ENCODE measurements around the gene SORCS2. TPM values are rescaled to one million over a fixed set of nuclear protein-coding genes. Genes with fewer than 3 reads are reported as not detected.
A peak's percentile ranks its signal among the peaks of the same experiment; 100 is the strongest.

The SORCS2 gene
- polyA plus RNA-seq, 3 donors, result 0.46 to 0.55 TPM; not detected in 1

GRCh38 chr4:7768736-7769135, 576.4 kb downstream of the SORCS2 start:
- Histone ChIP-seq H3K4me1 (ENCODE audit: control insufficient read depth in 1 of 2, insufficient read depth in 2 of 2, low read length in 2 of 2) (no peaks in the 10 kb centered on the region), H3K36me3 (replicated peaks in 1 of 2; ENCODE audit: control insufficient read depth in 1 of 2, insufficient read depth in 2 of 2, low read length in 2 of 2) (no peaks in the 10 kb centered on the region), H3K79me2 (ENCODE audit: insufficient read depth, low read length) (no peaks in the 10 kb centered on the region), H3K4me3 (replicated peaks in 1 of 3; ENCODE audit: low read depth in 2 of 3, low read length in 3 of 3) (no peak overlapping the region), H3K4me2 (replicated peaks; ENCODE audit: extremely low read depth, low read length, poor library complexity, severe bottlenecking) (no peak overlapping the region), H2AFZ (ENCODE audit: insufficient read depth, low read depth, low read length, poor library complexity, severe bottlenecking) (no peak overlapping the region), H3K9me3 (replicated peaks in 1 of 2; ENCODE audit: control insufficient read depth in 1 of 2, insufficient read depth in 1 of 2, low read length in 2 of 2) (no peaks in the 10 kb centered on the region), H3K27ac (ENCODE audit: low read depth in 1 of 2, low read length in 2 of 2) (no peak overlapping the region), H4K20me1 (ENCODE audit: insufficient read depth, low read length) (no peaks in the 10 kb centered on the region), H3K9ac (ENCODE audit: insufficient read depth, low read length, poor library complexity, severe bottlenecking) (no peak overlapping the region), H3K27me3 (ENCODE audit: control insufficient read depth in 2 of 2, insufficient read depth in 2 of 2, low read length in 2 of 2) (no peaks in the 10 kb centered on the region)
- peaks cover 0 to 6% (median 0%) of the 10 kb centered on the region in 7 donors for H3K9me3 Mint-ChIP-seq
- no peaks in the 10 kb centered on the region for H3K4me1 Mint-ChIP-seq
- H3K27me3 Mint-ChIP-seq (ENCODE audit: low read depth in 3 of 3), result peaks cover 5 to 16% (median 11%) of the 10 kb centered on the region in 3 donors
- DNase-seq, result no peak
- 91% methylated on average over 15 of the region's 16 CpGs for WGBS (ENCODE audit: insufficient coverage)
- no peak overlapping the region for H3K4me3 Mint-ChIP-seq
- peak overlapping the region in 1 of 7 donors; percentile 23 for H3K27ac Mint-ChIP-seq
- H3K36me3 Mint-ChIP-seq, result peaks cover 0 to 38% of the 10 kb centered on the region in 2 donors
- intact Hi-C loops (cut with micrococcal nuclease), result no loop called here
- TF ChIP-seq, protein P1, sequence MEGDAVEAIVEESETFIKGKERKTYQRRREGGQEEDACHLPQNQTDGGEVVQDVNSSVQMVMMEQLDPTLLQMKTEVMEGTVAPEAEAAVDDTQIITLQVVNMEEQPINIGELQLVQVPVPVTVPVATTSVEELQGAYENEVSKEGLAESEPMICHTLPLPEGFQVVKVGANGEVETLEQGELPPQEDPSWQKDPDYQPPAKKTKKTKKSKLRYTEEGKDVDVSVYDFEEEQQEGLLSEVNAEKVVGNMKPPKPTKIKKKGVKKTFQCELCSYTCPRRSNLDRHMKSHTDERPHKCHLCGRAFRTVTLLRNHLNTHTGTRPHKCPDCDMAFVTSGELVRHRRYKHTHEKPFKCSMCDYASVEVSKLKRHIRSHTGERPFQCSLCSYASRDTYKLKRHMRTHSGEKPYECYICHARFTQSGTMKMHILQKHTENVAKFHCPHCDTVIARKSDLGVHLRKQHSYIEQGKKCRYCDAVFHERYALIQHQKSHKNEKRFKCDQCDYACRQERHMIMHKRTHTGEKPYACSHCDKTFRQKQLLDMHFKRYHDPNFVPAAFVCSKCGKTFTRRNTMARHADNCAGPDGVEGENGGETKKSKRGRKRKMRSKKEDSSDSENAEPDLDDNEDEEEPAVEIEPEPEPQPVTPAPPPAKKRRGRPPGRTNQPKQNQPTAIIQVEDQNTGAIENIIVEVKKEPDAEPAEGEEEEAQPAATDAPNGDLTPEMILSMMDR (IDR thresholded peaks at IDR 0.05), result no peak

DNA sequence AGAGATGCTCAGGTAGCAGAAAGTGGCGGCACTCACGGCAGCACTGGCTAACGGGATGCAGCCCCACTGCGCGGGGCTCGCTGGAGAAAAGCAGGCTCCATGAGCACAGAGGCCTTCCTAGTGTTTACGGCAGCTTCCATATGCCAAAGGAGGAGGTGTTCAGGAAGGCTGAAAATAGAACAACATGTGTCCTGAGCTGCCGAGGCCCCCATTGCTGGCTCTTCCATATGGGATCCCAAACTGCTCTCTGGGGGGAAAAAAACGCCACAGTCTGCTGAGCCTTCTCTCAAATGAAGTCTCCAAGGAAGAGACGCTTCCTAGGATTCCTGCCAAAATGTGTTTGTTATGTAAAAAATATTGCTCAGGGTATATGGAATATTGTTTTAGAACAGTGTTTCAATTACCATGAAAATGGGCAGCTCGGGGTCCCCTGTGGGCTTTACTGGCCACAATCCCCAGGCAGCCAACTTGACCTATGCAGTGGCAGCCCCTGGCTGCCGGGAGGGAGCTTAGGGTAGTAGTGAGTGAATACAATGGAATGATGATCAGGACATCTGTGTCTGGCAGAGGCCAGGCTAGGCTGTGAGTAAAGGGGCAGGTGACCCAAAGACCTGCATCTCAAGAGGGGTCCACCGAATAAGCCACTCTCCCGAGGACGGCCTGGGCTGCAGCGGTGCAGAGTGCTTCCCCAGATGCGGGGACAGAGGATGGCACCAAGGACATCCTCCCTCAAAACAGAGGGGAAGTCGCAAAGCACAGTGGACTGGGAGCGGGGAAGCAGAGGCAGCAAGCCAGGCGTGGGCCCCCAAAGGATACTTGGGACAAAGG, 577.3 kb downstream of the SORCS2 start:
- TF ChIP-seq, protein P1 (IDR thresholded peaks at IDR 0.05), result no peak
- Histone ChIP-seq H3K36me3 (replicated peaks in 1 of 2; ENCODE audit: control insufficient read depth in 1 of 2, insufficient read depth in 2 of 2, low read length in 2 of 2) (peaks cover 0 to 5% of the 10 kb centered on the region in 2 donors), H3K27ac (ENCODE audit: low read depth in 1 of 2, low read length in 2 of 2) (no peak overlapping the region), H3K9ac (ENCODE audit: insufficient read depth, low read length, poor library complexity, severe bottlenecking) (no peak overlapping the region), H3K27me3 (ENCODE audit: control insufficient read depth in 2 of 2, insufficient read depth in 2 of 2, low read length in 2 of 2) (no peaks in the 10 kb centered on the region), H2AFZ (ENCODE audit: insufficient read depth, low read depth, low read length, poor library complexity, severe bottlenecking) (no peak overlapping the region), H3K4me1 (ENCODE audit: control insufficient read depth in 1 of 2, insufficient read depth in 2 of 2, low read length in 2 of 2) (no peaks in the 10 kb centered on the region), H4K20me1 (ENCODE audit: insufficient read depth, low read length) (no peaks in the 10 kb centered on the region), H3K4me2 (replicated peaks; ENCODE audit: extremely low read depth, low read length, poor library complexity, severe bottlenecking) (no peak overlapping the region), H3K9me3 (replicated peaks in 1 of 2; ENCODE audit: control insufficient read depth in 1 of 2, insufficient read depth in 1 of 2, low read length in 2 of 2) (no peaks in the 10 kb centered on the region), H3K79me2 (ENCODE audit: insufficient read depth, low read length) (no peaks in the 10 kb centered on the region), H3K4me3 (replicated peaks in 1 of 3; ENCODE audit: low read depth in 2 of 3, low read length in 3 of 3) (no peak overlapping the region)
- no peaks in the 10 kb centered on the region for H3K4me1 Mint-ChIP-seq
- intact Hi-C loops (cut with micrococcal nuclease), result no loop called here
- no peak for DNase-seq
- 77% methylated on average over 16 of the region's 20 CpGs for WGBS (ENCODE audit: insufficient coverage)
- peak overlapping the region in 1 of 7 donors; percentile 19 for H3K27ac Mint-ChIP-seq
- peaks cover 0 to 4% (median 0%) of the 10 kb centered on the region in 7 donors for H3K9me3 Mint-ChIP-seq
- H3K27me3 Mint-ChIP-seq (ENCODE audit: low read depth in 3 of 3), result peaks cover 5 to 20% (median 11%) of the 10 kb centered on the region in 3 donors
- peaks cover 0 to 43% of the 10 kb centered on the region in 2 donors for H3K36me3 Mint-ChIP-seq
- H3K4me3 Mint-ChIP-seq, result no peak overlapping the region

Data from CD14-positive monocyte (primary cell).